Measurements from ENCODE around the gene GCN1. TPM values are rescaled to one million over a fixed set of nuclear protein-coding genes. Genes with fewer than 3 reads are reported as not detected.

GCN1 gene
- total RNA-seq, 1 experiment from 2014 or later = 254 TPM

DNA sequence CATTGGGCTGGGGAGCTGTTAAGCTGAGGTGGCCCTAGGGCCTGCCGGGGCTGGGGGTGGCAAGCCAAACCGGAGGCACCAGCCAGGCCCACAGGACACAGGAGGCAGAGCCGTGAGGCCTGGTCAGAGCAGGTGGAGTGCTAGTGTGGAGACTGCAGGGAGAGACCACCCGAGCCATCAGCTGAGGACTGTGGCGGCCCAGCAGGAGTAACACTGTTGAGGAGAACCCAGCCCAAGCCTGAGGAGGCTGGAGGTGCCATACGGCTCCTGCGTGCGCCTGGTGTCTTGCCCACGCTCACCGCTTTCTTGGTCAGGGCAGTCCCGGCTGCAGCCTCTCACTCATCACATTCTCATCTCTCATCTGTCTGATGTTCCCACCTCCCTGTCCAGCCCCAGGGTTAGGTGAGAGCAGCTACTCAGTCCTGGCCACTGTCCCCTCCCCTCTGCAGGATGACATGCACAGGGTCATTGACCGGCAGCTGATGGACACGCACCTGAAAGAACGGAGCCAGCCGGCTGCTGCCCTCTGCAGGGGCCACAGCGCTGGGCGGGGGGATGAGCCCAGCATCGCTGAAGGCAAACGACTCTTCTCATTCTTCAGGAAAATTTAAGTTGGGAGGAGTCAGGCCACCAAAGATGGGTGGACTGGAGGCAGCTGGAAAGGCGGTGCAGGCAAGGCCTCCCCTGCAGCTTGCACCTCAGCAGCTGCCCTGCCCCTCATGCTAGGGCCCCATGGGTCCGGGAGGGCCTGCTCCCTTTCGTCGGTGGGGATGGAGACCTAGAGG, 101.8 kb downstream of the GCN1 start:
- no peak for DNase-seq
- ATAC-seq = no peak
- no peak overlapping the region for H3K9ac ChIP-seq (ENCODE audit: low read length)
- BruUV-seq (replicated peaks) = no TSS peak
- no peak overlapping the region for H3K4me3 ChIP-seq (ENCODE audit: low read length)
- POLR2A ChIA-PET (ENCODE audit: unreplicated experiment) = no interaction called here
- H3K9me3 ChIP-seq (ENCODE audit: low read length) = no peaks in the 10 kb centered on the region
- H4K20me1 ChIP-seq (ENCODE audit: low read length) = no peaks in the 10 kb centered on the region
- H3K4me1 ChIP-seq (ENCODE audit: insufficient read depth, low read length) = peaks cover 3% of the 10 kb centered on the region; the same call in 1 of the 2 replicates
- H3F3A ChIP-seq (ENCODE audit: low read length, unreplicated experiment) = no peaks in the 10 kb centered on the region
- H3K36me3 ChIP-seq (ENCODE audit: low read depth, low read length) = peaks cover 25% of the 10 kb centered on the region
- no peak overlapping the region for H3K4me2 ChIP-seq (ENCODE audit: low read length)
- no peak overlapping the region for H3K27ac ChIP-seq (ENCODE audit: low read length)
- no peaks in the 10 kb centered on the region for H3K79me2 ChIP-seq (ENCODE audit: low read length)
- TF ChIP-seq EZH2phosphoT487 (IDR thresholded peaks at IDR 0.05; ENCODE audit: borderline replicate concordance, low read length) = no peak
- TF ChIP-seq EZH2 (IDR thresholded peaks at IDR 0.05; ENCODE audit: low read length, unreplicated experiment) = no peak
- TF ChIP-seq, protein P1, sequence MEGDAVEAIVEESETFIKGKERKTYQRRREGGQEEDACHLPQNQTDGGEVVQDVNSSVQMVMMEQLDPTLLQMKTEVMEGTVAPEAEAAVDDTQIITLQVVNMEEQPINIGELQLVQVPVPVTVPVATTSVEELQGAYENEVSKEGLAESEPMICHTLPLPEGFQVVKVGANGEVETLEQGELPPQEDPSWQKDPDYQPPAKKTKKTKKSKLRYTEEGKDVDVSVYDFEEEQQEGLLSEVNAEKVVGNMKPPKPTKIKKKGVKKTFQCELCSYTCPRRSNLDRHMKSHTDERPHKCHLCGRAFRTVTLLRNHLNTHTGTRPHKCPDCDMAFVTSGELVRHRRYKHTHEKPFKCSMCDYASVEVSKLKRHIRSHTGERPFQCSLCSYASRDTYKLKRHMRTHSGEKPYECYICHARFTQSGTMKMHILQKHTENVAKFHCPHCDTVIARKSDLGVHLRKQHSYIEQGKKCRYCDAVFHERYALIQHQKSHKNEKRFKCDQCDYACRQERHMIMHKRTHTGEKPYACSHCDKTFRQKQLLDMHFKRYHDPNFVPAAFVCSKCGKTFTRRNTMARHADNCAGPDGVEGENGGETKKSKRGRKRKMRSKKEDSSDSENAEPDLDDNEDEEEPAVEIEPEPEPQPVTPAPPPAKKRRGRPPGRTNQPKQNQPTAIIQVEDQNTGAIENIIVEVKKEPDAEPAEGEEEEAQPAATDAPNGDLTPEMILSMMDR (conservative IDR thresholded peaks at IDR 0.05; ENCODE audit: low read depth, low read length) = no peak
- intact Hi-C loops (cut with micrococcal nuclease) = no loop called here
- CTCF ChIA-PET = no interaction called here
- no peaks in the 10 kb centered on the region for H3K9me2 ChIP-seq (replicated peaks; ENCODE audit: low read length)
- no peaks in the 10 kb centered on the region for H3K27me3 ChIP-seq (ENCODE audit: low read length)
- H2AFZ ChIP-seq (ENCODE audit: low read length) = no peak overlapping the region

DNA sequence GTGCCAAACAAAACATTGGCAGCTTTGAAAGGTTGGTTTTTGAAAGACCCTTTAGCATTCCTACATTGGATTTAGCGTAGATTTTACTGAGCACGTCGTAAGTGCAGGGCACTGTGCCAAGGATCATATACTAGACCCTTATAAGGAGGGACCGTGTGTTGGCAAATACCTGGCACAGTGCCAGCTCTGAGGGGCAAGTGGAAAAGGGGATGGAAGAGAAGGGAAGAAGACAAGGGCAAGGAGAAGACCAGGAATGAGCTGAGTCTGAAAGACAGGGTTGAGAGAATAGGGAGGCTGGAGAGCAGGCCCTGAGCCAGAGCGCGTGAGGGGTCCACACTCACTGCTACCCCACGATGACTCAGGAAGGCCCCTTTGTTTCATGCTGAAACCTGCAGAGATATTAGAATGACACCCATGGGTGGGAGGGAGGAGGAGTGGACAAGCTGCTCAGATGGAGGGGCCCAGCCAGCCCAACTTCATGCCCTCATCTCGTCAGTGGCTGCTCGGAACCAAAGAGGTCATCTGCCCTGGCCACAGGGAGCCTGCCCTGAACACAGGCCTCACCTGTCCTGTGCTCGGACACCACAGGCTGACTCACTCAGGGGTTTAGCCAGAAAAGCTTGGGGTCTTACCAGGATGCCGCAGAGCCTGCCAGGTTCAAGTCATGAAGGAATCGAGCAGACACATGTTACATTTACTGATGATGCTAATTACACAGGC, 103.0 kb downstream of the GCN1 start:
- POLR2A ChIA-PET (ENCODE audit: unreplicated experiment) = no interaction called here
- TF ChIP-seq EZH2 (IDR thresholded peaks at IDR 0.05; ENCODE audit: low read length, unreplicated experiment) = no peak
- TF ChIP-seq, protein P1 (conservative IDR thresholded peaks at IDR 0.05; ENCODE audit: low read depth, low read length) = no peak
- no peak for TF ChIP-seq EZH2phosphoT487 (IDR thresholded peaks at IDR 0.05; ENCODE audit: borderline replicate concordance, low read length)
- Histone ChIP-seq H3K9me3 (ENCODE audit: low read length) (no peaks in the 10 kb centered on the region), H3K27ac (ENCODE audit: low read length) (no peak overlapping the region), H3K4me3 (ENCODE audit: low read length) (no peak overlapping the region), H3K9ac (ENCODE audit: low read length) (no peak overlapping the region), H3K27me3 (ENCODE audit: low read length) (no peaks in the 10 kb centered on the region), H3K36me3 (ENCODE audit: low read depth, low read length) (peaks cover 16% of the 10 kb centered on the region), H3K9me2 (replicated peaks; ENCODE audit: low read length) (no peaks in the 10 kb centered on the region), H3F3A (ENCODE audit: low read length, unreplicated experiment) (no peaks in the 10 kb centered on the region), H3K4me2 (ENCODE audit: low read length) (no peak overlapping the region), H3K4me1 (ENCODE audit: insufficient read depth, low read length) (peaks cover 10% of the 10 kb centered on the region), H3K79me2 (ENCODE audit: low read length) (no peaks in the 10 kb centered on the region), H4K20me1 (ENCODE audit: low read length) (no peaks in the 10 kb centered on the region), H2AFZ (ENCODE audit: low read length) (no peak overlapping the region)
- no peak for ATAC-seq
- TSS peak; percentile 1 for BruUV-seq (replicated peaks)
- intact Hi-C loops (cut with micrococcal nuclease) = no loop called here
- CTCF ChIA-PET = no interaction called here
- DNase-seq = no peak

Data from PC-3 (cell line).